IPS DF 19.7 (cell line): Measurements from ENCODE around the gene PCBP3.
A peak's percentile ranks its signal among the peaks of the same experiment; 100 is the strongest.
"Not testable (repeated sequence)": the region's sequence is repeated elsewhere in the genome, so short reads cannot be mapped to it uniquely, and the experiment has no call there.

Experiments
- DNase-seq: peaks from one replicate; pipeline ENCODE4 v3.0.0-alpha.2; 2013; ENCODE audit warnings: low read depth, low spot score

The PCBP3 gene

DNA sequence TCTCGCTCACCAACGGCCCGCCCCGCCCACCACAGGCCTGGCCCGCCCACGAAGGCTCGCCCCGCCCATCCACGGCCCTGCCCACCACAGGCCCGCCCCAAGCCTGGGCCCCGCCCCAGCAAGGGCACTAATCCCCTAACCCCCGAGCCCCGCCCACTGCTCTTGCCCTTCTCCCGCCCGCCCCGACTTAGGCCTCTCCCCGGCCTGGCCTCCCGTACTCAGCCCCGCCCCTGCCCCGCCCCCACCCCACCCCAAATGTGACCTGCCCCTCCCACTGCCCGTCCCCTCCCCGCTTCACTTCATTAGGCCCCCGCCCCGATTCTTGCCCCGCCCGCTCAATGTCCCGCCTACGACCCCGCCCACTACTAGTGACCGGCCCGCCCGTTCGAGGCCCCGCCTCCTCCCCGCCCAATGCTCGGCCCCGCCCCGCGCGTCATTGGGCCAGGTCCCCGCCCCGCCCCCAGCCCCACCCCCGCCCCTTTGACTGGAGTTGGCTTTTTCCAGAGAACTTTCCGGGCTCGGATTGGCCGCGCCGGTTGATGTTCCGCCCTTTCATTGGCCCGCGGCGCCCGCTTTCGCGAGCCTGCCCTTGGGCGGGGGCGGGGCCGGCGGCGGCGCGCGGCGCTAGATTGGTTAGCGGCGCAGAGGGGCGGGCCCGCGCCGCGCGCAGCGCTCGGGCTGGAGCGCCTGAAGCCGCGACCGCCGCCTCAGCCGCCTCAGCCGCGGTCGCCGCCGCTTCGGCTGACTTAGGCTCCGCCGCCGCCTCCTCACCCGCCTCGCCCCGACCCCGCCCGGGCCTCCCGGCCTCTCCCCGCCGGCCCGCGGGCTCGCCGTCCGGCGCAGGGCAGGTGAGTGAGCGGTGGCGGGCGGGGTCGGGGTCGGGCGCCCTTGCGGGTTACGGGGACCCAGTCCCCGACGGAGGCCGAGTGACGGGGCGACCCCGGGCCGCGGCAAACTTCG lies at the start of gene PCBP3:
Gene PCBP3, plus strand, starts transcription at position 705 of the 960 bp plus-strand sequence. CDS start 206,361 bp downstream, outside the sequence.
- peak; percentile 40 for DNase-seq

DNA sequence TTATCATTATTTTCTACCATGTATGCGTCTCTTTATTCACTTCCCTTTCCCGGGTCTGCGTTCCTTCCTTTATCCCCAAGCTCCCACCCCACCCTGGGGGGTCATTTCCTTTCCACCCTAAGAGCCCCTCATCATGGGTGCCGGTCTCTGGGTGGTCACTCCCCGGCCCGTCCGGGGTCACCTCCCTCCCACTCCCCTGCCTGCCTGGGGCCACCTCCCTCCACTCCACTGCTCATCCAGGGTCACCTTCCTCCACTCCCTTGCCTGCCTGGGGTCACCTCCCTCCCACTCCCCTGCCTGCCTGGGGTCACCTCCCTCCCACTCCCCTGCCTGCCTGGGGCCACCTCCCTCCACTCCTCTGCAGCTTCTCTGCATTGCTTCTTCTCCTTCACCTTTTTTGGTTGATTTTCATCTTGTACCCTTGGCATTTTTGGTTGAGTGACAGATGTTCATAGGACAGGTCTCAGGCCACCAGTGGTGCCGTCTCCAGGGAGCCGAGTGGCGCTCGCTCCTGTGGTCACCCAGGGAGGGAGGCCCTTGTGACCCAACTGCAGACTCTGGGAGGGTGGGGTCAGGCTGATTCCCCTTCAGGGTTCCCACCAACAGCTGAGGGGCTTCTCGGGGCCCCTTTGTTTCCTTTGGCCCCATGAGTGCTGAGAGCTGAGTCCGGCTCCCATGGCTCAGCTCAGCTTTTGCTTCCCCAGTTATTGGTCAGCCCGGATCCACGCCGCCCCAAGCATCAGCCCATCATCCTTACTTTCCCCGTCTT lies 48.6 kb upstream of the PCBP3 start:
- DNase-seq, result no peak

DNA sequence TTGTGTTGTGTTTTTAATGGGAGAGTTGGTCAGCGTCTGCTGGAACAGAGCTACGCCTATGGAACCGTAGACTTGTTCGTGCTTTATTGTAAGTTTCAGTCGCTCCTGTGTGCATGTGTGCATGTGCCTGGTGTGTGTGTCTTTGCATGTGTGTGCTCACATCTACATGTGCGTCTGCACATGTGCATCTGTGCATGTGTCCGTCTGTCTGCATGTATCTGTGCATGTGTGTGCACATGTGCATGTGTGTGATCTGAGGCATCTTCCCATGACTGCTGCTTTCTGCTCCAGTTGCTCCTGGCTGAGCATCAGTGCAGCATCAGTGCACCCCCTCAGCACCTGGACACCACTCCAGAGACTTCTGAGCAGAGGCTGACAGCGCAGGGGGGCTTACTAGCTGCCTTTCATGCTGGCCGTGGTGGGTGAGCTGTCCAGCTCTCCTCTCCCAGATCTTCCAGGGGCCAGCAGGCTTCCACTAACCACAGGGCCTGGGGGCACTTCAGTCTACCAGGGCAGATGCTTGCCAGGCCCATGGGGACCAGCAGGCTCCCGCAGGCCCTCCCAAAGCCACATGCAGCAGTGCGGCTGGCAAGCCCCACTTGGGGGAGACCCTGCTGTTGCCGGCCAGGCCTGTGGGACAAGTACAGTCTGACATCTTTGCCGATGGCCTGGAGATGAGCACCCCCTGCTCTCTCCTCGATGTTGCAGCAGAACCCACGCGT lies 47.8 kb upstream of the PCBP3 start:
- no peak for DNase-seq

DNA sequence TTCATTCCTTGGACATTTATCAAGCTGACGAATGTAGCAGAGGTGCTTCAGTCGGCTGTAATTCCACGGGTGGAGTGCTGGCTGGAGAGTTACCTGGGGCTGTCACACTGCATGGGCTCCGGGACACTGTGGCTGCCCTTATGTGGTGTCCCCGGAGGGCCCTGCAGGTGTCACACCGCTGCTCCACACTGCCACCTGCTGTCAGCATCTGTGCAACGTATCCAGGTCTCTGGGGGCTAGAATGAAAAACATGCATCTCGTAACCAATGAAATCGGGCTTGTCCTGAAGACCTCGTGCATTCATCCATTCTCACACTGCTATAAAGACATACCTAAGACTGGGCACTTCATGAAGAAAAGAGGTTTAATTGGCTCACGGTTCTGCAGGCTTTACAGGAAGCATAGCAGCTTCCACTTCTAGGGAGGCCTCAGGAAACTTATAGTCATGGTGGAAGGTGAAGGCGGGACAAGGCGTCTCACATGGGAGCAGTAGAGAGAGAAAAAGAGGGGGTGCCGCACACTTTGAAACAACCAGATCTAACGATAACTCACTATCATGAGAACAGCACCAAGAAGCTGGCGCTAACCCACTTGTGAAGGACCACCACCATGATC lies 46.7 kb upstream of the PCBP3 start:
- DNase-seq, result peak; percentile 30

DNA sequence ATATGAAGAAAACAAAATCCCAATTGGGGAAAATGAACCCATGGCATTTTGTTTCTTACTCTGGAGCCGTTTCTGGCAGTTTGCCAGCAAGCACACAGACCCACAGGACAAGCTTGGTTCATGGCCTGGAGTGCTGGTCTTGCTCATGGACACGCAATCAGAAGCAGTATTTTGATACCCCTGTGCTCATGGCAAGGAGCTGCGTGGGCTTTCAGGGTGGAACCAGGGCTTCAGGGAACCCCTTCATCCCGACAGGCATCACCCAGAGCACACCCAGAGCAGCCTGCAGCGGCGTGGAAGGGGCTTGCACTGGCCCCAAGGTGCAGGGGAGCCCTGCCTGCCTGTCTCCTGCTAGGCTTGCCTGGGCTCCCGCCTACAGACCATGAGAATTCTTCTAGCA lies 45.4 kb upstream of the PCBP3 start:
- no peak for DNase-seq

DNA sequence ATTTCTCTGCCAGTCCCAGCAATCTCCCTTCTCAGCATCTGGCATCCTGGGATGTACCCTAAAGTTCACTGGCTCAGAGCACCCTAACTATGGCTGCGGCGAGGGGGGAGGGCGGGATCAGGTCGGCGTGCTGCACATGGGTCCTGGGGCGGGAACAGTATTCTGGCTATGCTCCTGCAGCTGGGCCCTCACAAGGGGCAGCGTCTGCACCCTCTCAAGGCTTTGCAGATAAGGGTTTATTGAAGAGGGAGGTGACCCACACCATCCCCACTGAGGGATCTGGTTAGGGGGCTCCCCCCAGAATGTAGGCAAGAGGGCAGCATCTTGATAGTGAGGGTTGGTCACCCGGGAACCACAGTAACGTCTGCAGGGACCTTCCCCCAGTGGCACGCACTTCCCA lies 44.9 kb upstream of the PCBP3 start:
- no peak for DNase-seq

DNA sequence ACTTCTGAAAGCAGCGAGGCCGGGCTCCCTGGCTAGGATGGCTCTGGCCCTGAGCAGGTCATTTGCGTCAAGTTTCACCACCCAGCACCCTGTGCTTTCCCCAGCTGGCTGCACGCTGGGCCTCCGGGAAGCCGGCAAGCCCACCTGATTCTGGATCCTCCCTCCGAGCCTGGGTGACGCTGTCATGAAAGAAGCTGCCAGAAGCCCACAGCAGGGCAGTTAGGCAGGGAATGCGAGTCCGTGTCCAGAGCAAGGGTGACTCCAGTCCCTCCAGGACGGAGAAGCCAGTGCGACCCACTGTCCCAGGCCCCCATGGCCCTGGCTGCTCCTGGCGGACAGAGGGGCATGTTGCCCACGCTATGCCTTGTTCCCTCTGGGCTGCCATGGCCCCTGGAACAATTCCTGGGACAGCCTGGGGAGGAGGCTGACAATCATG lies 44.4 kb upstream of the PCBP3 start:
- no peak for DNase-seq

DNA sequence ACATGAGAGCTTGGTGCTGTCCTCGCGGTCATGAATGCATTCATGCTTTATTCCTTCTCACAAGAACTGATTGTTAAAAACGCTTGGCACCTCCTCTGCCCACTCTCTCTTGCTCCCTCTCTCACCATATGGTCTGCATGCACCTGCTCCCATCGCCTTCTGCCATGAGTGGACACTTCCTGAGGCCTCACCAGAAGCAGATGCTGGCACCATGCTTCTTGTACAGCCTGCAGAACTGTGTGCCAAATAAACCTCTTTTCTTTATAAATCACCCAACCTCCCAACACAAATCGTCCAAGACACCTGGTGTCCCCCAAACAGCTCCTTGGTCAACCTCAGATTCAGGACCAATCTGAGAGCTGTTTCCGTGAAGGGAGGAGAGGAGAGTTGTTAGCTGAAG lies 43.3 kb upstream of the PCBP3 start:
- no peak for DNase-seq

DNA sequence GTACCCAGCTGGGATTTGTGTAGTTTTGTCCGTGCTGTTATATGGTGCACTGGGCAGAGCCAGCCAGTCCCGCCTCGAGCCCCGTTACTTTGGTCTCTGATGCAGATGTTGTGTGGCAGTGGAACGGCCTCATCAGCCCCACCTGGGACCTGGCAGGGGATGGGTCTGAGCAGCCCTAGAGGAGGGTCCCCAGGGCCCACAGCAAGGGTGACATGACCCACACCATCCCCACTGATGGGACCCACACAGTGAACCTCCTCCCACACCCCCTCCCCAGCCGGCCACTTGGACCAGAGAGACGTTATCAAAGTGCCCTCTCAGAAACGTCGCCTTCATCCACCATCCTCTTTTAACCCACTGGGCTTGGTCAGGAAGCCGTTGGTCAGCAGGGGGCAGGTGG lies 42.0 kb upstream of the PCBP3 start:
- no peak for DNase-seq

DNA sequence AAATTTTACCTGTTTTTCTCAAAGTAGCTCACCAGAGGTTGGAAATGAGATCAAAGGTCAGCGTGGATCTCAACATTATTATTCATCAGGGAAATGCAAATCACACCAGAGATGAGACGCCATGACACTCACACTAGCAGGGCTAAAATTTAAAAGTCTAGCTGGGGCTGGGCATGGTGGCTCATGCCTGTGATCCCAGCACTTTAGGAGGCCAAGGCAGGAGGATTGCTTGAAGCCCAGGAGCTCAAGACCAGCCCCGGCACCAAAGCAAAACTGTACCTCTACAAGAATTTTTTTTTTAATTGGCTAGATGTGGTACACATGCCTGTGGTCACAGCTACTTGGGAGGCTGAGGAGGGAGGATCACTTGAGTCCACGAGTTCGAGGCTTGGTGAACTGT lies 41.4 kb upstream of the PCBP3 start:
- DNase-seq, result no peak

DNA sequence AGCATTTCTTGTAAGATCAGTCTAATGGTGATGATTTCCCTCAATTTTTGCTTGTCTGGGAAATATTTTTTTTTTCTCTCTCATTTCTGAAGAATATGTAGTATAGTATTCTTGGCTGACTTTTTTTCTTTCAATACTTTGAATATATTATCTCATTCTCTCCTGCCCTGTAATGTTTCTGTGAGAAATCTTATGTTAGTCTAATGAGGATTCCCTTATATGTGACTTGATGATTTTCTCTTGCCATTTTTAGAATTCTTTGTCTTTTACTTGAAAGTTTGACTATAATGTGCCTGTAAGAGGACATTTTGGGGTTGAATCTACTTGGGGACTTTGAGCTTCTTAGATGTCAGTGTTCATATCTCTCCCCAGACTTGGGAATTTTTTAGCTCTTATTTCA lies 40.0 kb upstream of the PCBP3 start:
- no peak for DNase-seq

DNA sequence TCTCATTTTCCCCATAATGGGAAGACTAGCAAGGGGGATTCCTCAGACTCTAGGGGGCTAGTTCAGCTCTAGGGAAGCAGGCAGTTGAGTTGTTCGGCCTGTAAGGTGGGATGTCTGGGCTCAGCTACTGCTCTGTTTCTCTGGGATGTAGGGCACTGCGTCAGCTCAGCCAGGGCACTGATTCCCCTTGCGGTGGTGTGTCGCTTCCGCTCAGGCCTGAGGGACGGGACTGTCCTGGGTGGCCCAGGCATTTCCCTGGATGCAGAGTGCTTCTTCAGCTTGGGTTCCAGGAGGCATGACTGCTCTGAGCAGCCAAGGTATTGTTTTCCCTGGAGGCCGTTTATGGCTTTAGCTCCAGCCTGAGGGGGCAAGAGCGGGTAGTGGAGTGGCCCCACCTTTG lies 38.8 kb upstream of the PCBP3 start:
- DNase-seq, result not testable (repeated sequence)

DNA sequence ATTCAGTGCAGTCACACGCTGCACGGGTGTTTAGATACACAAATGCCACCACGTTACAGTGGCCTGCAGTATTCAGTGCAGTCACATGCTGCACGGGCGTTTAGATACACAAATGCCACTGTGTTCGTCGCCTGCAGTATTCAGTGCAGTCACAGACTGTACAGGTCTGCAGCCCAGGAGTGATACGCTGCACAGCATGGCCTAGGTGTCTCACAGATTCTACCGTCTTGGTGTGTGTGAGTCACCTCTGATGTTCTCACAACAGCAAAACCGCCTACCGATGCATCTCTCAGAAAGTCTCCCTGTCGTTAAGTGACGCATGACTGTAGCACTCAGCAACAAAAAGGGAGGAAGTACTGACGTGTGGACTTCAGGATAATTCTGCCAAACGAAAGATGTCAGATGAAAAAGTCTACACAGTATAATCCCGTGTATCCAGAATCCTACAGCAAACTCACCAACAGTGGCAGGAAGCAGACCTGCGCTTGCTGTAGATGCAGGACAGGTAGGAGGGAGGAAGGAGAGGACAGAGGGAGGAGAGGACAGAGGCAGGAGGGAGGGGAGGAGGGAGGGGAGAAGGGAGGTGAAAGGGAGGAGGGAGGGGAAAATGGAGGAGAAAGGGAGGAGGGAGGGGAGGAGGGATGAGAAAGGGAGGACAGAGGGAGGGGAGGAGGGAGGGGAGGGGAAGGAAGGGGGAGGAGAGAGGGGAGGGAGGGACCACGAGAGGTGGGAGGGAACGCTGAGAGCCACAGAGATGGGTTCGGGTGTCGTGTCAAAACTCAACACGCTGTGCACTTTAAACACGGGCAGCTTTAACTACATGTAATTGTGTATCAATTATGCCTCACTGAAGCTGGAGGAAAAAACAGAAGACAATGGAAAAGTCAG lies 36.3 kb upstream of the PCBP3 start:
- no peak for DNase-seq

DNA sequence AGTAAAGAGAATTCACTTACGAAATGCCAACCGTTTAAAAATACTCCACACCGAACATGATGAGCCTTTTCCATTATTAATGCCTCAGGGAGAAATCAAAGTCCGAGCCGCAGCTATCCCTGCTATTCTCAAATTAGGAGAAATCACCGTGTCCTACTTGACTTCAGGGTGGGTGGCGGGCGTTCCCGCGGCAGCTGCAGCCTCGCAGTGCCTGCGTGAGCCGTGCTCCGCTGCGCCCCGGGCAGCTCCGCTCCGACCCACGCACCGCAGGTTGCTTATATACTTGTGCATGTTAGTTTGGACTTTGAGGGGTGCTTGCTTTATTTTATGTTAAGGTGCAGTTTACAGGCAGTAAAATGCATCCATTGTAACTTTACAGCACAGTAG lies 35.6 kb upstream of the PCBP3 start:
- no peak for DNase-seq

DNA sequence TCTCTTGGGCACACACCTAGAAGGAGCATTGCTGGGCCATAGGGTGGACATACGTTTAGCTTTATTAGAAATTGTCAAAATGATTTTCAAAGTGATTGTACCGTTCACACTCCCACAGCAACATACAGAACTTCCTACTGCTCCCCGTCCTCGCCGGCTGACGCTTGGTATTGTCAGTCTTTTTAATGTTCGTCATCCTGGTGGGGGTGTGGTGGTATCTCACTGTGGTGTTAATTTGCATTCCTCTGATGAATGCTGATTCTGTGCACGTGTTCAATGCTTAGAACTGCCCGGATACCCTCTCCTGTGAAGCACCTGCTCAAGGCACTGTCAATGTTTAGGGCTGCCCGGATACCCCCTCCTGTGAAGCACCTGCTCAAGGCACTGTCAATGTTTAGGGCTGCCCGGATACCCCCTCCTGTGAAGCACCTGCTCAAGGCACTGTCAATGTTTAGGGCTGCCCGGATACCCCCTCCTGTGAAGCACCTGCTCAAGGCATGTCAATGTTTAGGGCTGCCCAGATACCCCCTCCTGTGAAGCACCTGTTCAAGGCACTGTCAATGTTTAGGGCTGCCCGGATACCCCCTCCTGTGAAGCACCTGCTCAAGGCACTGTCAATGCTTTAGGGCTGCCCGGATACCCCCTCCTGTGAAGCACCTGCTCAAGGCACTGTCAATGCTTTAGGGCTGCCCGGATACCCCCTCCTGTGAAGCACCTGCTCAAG lies 34.6 kb upstream of the PCBP3 start:
- DNase-seq, result not testable (repeated sequence)

DNA sequence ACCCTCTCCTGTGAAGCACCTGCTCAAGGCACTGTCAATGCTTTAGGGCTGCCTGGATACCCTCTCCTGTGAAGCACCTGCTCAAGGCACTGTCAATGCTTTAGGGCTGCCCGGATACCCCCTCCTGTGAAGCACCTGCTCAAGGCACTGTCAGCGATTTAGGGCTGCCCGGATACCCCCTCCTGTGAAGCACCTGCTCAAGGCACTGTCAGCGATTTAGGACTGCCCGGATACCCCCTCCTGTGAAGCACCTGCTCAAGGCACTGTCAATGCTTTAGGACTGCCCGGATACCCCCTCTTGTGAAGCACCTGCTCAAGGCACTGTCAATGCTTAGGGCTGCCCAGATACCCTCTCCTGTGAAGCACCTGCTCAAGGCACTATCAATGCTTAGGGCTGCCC lies 33.9 kb upstream of the PCBP3 start:
- DNase-seq, result not testable (repeated sequence)

DNA sequence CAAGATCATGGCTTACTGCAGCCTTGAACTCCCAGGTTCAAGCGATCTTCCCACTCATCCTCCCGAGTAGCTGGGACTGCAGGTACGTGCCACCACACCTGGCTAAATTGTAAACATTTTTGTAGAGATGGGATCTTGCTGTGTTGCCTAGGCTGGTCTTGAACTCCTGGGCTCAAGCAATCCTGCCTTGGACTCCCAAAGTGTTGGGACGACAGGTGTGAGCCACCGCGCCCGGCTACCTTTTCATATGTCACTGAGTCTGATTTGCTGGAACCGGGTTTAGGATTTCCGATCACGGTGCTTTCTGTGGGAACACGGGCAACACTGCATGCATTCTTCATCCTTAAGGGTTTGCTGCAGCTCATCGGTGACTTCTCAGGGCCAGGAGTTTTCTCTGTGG lies 32.2 kb upstream of the PCBP3 start:
- no peak for DNase-seq

DNA sequence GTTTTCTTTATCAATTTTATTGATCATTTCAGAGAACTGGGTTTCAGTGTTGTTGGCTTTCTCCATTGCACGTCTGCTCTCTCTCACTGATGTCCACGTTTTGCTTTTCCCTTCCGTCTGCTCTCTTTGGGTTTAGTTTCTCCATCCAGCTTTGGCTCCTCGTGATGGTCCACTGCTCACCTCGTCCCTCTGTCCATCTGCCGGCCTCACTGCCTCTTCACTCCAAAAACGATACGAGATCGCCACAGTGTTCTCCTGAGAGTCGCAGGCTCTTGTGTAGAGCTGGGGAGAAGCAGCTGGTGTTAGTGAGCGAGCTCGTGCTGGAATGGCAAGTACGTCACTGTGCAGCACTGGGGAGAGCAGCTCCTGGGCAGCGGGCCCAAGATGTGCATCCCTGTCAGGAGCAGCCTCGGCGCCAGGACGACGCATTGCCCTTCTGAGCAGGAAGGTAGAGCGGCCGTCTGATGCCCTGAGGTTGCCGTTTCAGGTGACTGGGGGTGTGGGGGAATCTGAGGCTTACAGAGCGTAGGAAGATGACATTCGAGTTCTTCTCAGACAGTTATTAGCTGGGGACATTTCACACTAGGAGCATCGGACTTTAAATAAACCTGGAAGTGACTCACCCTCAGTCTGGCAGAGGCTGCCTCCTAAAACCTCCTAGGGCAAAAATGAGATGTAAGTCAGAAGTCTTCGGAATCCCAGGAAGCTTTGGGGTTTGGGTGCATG lies 31.4 kb upstream of the PCBP3 start:
- no peak for DNase-seq

DNA sequence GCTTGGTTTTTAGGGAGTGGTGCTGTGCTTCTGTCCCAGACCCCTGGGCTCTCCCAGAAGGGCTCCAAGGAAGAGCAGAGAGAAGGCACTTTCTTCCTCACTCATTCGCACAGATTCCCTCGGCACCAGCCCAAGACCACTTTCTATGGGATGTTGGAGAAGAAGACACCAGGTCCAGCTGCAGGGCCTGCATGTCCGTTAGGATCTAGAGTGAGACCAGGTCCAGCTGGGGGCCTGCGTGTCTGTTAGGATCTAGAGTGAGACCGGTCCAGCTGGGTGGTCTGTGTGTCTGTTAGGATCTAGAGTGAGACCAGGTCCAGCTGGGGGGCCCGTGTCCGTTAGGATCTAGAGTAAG lies 30.9 kb upstream of the PCBP3 start:
- not testable (repeated sequence) for DNase-seq
